Stimulated activated CD8-positive, alpha-beta memory T cell treated with anti-CD3 and anti-CD28 coated beads, Interleukin-15, amount 100 ng/mL, for 48 hours (primary cell): ENCODE results near the gene RGP1.

Experiments
- DNase-seq, 2 donors: peaks; one replicate each; pipeline ENCODE4 v3.0.0-alpha.2; 2020; ENCODE audit warnings: low read depth in 2 of 2

The RGP1 gene

DNA sequence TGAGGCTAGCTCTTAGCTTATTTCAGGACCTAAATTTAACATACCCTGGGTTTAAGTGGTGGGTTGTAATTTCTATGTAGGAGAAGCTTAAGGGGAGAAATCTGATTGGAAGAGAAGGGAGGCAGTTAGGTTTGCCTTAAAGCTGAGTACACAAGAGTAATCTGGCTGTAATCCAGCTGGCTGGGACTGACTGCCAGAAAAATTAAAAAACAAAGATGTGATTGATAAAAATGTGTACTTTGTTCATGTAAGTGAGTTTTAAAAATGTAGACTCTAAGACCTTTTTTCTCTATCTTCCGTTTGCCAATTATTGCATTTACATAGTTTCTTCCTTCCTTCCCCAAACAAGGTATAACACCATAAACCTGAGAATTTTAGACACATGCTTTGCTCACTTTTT is 22.4 kb downstream of the RGP1 start:
- no peak for DNase-seq

DNA sequence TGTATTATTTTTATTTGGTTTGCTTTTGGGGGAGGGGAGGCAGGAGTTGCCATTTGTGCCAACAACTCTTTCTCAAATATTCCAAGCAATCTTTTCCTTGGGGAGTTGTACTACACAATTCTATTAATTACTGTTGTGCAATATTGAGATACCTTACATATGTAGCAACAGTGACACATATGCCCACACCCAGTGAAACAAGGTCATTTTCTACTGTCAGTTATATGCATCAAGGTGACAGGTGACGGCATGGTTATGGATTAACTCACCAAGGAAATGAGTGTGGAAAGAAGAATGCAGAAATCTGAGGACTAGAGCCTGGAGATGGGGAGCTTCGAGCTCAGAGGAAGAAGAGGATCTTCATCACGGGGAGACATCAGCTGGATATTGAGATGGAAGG is 22.9 kb downstream of the RGP1 start:
- no peak for DNase-seq

DNA sequence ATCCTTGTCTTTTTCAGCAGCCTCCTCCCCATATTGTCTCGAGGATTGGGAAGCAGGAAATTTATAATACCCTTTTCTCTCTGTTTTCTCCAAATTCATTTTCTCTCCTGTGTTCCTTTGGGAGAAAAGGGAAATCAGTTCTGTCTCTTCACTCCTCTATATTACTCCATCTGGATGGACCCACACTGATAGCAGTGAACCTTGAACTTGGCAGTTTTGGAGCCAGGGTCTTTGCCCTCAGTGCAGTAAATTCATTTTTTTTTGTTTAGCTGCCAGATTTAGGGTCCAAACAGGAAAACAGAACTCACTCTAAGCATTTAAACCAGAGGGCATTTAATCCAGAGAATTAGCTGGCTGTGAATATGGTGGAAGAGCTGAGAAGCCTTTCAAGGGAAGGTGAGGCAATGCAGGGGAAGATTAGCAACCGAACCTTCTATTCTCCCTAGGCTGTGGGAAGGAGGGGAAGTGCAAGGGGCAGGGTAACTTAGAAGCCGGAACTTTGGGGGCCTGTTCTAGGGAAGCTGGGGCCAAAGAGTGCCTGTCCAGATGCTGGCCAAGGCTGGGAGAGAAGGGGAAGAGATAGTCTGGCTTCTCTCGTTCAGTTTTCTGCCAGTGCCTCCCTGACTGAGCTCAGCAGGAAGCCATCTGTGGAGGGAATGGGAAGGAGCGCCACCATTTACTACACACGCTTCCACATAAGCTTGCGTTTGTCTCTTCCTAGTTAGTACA is 26.0 kb downstream of the RGP1 start:
- no peak for DNase-seq

DNA sequence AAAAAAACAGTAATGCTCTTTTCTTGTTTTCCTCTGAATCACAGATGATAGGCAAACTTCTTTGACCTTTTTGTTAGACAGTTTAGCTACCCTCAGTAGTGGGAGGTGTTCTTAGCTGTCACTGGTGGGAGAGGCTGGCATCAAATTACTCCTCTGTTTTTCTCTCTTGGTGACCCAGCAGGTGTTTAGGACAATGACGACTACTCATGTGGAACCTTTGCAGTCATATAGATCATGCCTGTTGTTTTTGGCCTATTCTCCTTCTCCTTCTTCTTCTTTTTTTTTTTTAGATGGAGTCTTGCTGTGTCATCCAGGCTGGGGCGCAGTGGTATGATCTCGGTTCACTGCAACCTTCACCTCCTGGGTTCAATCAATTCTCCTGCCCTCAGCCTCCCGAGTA is 26.9 kb downstream of the RGP1 start:
- no peak for DNase-seq

DNA sequence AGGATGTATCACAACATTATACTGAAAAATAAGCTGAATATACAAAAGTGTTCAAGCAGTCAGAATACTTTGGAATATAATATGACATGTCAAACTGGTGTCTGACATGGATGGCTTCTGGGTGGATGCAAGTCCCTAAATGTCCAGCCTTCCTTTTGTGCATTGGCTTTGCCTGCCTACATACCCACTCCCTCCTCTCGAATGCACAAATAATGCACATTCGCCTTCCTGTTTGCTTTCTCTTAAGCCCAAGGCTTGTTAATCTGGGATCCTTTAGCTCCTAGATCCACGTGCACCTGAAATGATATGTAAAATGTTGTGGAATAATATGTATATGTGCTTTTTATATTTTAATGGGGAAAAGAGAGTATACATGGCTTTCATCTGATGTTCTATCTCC is 29.4 kb downstream of the RGP1 start:
- no peak for DNase-seq

DNA sequence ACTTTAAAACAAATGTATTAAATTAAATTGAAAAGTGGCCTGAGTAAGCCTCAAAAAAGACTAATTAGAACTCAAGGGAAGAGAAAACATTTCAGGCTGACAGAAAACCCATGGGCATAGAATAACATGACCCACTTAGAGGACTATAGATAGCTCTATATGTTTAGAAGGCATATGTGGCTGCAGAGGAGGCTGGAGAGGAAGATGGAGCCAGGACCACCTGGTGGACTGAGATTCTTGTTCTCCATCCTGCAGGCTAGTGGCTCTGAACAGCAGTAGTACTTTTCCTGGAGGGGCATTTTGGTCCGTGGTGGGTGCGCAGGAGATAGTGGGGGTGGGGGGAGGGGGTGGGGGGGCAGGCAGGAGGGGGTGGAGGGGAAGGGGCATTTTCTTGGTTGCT is 32.0 kb downstream of the RGP1 start:
- DNase-seq: no peak

DNA sequence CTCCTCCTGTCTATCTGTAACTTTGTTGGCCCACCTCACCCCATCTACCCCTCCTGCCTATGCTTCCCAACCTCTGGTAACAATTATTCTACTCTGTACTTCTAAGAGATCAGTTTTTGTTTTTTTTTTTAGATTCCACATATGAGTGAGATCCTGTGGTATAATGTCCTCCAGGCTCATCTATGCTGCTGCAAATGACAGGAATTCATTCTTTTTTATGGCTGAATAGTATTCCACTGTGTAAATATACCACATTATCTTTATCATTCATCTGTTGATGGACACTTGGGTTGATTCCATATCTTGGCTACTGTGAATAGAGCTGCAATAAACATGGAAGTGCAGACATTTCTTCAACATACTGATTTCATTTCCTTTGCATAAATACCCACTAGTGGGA is 34.3 kb downstream of the RGP1 start:
- DNase-seq: no peak

DNA sequence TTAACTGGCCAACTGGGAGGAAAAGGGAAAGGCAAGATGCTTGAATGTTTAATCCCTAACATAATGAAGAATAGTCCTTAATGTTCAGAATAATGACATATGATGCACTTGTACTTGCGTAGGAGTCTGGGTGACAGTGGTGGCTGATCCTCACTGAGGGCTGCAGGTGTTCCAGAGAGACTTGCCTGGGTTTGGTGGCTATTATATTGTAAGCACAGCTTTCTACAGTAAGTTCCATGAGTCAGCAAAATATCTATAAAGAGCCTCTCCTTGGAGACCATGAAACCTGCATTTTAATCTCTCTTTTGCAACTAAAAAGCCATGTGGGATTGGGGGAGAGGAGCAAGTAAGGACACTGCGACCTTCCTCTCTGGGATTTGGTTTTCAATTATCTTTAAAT is 40.5 kb downstream of the RGP1 start:
- no peak for DNase-seq

DNA sequence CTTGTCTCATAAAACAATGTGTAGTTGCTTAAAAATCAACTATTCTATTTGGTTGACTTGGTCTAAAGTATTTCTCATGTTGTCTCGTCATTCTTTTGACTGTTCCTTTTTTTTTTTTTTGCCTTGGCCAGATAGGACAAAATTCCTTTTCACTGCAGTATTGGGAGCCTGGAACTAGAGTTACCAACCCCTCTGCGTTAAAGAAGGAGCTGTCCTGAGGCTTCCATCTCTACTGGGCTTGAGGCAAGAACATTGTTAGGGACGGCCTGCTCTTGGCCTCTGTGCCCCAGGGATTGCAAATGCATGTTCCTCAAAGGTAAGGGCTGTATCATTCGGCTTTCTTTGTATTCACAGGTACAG is 40.9 kb downstream of the RGP1 start:
- no peak for DNase-seq

DNA sequence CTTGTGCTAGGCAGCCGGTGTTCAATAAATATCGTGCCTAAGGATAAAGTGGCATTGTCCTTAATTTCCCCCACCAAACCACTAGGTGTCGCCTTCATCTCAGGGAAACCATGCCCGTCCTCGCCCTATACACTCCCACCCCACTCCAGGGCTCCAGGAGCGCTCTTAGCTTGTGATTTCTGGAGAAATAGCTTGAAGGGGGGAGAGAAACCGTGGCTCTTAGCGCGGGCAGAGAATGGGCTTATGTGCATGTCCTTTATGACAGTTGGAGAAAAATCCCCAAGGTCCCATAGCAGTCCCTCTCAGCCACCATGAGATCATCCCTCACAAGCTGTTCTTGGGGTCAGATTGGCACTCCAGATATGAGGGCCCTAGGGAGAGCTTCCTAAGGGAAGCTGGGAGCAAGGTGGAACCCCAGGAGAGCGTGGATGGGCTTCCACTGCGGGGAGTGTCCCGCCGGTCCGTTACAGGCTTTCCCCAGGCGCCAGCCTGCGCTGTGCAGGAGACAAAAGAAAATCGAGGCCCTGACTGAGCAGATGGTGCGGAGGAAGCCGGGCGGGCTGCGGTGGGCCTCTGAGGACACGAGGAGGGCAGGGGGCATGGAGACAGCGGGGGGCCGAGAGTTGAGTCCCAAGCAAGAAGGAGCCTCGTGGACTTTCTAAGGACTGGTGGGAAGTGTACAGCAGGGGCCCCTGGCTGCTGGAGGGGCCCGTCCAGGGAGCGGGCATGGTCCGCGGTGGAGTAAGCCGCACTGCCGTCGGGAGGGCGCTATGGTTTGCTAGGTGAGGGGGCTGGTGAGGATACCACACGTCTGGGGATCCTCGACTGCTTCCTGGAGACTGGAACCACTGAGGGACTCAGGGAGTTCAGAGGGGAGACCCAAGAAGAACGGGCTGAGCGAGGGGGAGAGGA is 41.6 kb downstream of the RGP1 start:
- peak; percentile 4 to 9 for DNase-seq

DNA sequence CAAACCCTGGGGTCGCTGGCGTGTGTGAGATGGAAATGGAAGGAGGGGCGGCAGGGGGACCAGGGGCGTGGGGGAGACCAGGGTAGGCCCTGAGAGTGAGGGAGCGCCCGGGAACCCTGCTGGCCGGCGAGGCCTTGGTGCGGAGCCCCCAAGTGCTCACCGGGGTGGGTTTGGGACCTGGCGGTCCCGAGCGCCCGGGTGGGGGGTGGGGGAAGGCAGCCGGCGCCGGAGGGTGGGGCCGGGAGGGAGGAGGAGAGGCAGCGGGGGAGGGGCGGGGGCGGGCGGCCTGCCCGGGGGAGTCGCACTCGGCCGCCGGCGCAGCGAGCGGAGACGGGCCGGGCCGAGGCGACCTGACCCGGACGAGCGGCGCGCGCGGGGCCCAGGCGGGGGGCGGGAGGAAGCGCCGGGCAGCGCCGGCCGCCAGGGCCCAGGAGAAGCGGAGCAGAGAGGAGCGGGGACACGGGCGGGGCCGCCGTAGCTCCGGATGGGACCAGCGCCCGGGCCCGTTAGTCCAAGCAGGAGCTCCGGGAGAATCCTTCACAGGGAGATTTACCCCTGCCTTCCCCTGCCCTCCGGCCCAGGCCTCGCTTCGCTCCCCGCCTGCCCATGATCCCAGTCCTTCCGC is 42.3 kb downstream of the RGP1 start, which contains the start of gene NPR2:
TSS of gene NPR2 (plus strand) at position 295 of the 625 bp plus-strand sequence. CDS start 818 bp downstream, outside the sequence.
- no peak for DNase-seq

DNA sequence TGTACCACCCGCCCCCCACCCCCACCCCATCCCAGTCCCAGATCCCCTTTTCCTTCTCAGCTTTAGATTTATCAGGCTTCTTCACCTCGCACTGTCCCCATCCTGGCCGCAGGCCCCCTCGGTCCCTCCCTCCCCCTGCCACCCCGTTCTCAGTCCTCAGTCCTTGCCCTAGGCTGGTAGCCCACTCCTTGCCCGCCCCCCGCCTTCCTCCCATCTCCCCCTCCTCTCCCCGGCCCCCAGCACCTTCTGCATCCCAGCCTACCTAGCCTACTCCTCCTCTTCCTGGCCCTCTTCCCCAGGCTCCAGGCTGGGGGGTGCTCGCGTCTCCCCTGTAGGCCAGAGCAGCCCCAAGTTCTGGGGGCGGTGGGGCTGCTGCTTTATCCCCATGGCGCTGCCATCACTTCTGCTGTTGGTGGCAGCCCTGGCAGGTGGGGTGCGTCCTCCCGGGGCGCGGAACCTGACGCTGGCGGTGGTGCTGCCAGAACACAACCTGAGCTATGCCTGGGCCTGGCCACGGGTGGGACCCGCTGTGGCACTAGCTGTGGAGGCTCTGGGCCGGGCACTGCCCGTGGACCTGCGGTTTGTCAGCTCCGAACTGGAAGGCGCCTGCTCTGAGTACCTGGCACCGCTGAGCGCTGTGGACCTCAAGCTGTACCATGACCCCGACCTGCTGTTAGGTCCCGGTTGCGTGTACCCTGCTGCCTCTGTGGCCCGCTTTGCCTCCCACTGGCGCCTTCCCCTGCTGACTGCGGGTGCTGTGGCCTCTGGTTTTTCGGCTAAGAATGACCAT is 43.1 kb downstream of the RGP1 start:
- no peak for DNase-seq

DNA sequence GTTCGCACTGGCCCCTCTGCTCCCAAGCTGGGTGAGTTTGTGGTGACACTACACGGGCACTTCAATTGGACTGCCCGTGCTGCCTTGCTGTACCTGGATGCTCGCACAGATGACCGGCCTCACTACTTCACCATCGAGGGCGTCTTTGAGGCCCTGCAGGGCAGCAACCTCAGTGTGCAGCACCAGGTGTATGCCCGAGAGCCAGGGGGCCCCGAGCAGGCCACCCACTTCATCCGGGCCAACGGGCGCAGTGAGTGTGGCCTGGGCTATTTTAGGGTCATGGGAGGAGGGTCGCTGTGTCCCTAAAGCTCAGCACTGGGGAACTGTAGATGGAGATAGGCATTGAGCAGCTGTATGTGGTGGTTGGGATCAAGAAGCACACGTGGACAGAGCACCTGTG is 43.7 kb downstream of the RGP1 start:
- DNase-seq: no peak

DNA sequence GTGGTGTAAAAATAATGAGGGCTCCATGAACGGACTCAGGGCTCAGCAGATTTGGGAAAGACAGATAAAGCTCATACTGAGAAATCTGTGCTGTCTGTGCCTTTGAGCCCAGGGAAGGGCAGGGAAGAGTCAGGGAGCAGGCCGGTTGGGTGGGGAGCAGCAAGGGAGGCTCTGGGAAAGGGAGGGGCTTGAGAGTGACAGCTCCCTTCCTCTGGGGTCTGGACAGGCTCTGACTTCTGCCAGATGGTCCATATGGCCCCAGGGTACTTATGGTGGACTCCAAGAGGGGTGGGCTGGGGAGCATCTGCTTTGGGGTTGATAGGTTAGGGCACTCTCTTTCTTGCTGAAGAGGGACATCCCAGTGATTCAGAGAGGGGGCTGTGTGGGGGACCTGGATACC is 44.4 kb downstream of the RGP1 start:
- DNase-seq: no peak

DNA sequence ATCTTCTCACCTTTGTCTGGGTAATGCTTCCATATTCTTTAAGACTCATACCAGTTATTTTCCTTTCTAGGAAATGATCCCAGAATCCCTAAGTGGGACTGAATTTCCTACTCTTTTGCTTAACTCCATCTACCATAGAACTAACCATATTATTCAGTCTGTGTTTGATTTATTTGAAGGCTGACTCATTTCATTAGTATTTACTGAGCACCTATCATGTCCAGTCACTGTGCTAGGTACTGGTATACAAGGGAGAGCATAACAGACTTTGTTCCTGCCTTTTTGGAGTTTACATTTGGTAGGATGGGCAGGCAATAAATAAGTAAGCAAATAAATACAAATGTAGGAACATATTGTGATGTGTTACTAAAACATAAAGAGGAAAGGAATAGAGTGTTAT is 46.6 kb downstream of the RGP1 start:
- DNase-seq: no peak

DNA sequence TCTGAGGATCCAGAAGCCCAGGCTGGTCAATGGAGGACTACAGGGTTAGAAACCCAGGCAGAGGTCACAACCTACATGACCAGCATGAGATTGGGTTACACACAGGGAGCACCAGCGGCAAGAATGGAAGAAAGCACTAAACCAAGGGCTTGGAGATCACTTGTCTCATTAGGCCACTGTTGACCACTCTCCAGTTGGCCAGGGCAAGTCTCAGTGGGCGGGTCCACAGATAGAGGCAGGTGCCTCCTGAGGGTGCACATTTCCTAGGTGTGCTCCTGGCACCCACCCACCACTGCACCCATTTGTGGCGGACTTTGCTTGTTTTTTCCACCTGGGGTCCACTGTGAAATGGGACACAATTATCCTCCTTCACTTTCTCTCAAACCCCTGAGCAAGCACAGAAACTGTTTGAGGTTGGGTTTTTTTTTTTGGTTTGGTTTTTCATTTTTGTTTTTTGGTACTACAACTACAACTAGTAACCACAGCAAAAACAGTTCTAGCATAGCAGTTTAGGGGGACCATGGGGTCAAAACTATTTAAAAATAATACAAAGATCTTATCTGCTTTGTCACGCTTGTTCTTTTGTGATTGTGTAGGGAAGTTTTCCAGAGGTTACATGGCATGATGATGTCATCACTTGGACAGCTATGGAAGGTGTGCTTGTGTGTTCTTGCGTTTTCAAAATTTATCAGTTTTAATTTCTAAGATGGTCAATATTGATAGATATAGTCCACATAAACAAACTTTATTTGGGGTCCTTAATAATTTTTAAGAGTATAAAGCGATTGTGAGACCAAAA is 48.4 kb downstream of the RGP1 start:
- no peak for DNase-seq

DNA sequence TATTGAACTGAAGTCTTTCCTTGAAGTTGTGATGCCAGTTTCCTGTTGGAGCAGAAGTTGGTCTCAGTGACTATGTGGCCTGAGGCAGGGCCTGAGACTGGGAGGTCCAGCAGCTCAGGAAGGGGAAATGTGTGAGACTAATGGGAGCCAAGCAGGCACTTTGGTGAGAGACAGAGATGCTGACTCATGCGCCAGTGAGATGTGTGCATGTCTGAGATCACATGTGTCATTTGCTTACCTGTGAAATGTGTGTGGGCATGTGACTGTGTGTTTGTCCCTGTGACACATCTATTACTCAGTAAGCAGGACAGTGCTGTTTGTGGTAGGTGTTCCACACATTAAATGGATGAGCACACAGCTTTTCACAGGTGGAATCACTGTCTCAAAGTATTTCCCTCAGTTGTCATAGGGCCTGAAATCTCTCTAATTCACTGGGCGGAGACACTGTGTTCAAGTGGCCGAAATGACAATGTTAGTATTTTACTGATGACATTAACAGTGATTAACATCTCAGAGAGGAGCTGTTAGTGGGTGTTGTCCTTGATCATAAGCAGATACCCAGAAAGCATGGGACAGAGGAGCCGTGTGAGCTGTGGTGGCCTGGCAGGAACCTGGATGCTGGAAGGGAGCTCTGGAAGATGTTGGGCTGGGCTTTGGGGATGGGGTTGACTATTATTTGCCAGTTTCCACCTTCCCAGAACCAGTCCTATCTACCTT is 49.7 kb downstream of the RGP1 start:
- DNase-seq: peak; percentile 27 to 40

DNA sequence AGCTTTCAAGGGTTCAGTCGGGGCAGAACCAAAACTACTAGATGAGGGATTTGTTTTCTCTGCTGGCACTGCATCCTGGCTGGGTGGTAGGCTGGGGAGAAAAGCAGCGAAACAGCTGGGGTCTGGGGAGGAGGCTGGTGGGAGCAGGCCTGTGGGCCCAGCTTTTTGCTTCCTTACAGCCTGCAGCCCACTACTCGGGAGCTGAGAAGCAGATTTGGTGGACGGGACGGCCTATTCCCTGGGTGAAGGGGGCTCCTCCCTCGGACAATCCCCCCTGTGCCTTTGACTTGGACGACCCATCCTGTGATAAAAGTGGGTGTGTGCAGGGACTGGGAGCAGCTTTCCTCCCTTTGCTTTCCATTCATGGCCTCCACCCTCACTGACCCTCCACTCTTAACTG is 51.4 kb downstream of the RGP1 start:
- DNase-seq: no peak

DNA sequence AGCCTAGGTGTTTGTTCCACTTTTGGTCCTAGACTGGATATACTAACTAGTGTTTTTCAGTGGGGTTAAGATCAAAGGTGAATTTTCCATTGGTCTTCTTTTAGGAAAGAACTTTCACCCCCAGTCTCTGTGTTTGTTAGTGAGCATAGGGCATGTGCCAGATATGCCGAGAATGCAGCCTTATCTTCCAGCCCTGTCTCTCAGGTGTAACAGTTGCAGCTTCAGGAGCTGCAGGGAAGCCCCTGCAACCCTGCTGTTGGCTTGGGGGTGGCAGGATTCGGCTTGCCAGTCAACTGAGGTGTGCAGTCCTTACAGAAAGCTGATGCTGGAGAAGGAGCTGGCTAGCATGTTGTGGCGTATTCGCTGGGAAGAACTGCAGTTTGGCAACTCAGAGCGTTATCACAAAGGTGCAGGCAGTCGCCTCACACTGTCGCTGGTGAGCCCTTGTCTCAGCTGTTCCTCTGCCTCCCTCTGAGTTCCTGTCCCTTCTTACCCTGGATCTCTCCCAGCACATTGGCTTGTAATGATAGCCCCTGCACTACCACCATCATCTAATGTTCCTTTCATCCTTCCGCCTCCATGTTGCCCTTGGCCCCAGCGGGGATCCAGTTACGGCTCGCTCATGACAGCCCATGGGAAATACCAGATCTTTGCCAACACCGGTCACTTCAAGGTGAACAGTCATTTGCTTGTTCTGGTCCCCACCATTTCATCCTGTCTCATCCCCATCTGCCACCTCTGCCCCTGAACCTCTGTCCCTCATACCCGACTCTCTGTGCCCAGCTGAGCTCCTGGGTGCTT is 52.4 kb downstream of the RGP1 start:
- no peak for DNase-seq

DNA sequence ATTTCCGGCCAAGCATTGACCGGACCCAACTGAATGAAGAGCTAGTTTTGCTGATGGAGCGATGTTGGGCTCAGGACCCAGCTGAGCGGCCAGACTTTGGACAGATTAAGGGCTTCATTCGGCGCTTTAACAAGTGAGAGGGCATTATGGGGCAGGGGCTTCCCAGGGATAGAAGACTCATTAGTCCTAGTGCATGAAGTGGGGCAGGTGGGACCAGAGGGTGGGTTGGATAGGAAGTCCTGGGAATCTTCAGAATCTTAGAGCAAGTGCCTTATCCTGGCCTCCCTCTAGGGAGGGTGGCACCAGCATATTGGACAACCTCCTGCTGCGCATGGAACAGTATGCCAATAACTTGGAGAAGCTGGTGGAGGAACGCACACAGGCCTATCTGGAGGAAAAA is 57.0 kb downstream of the RGP1 start:
- DNase-seq: no peak
